ENCODE results near the gene COL4A3. TPM values are rescaled to one million over a fixed set of nuclear protein-coding genes. Genes with fewer than 3 reads are reported as not detected.

The COL4A3 gene
- total and polyA plus RNA-seq, 12 donors, result 0.22 to 53.6 (median 19.6) TPM

GRCh38 chr2:227192491-227192890 is 28.1 kb downstream of the COL4A3 start:
- H3K36me3 ChIP-seq (replicated peaks in 1 of 2), result no peaks in the 10 kb centered on the region
- no peak for TF ChIP-seq CTCF (IDR thresholded peaks at IDR 0.05)
- TF ChIP-seq POLR2A (IDR thresholded peaks at IDR 0.05), result no peak

GRCh38 chr2:227194219-227194618 is 29.8 kb downstream of the COL4A3 start:
- no peak for DNase-seq
- Histone ChIP-seq H3K4me3 (no peak overlapping the region), H3K9me3 (replicated peaks in 1 of 3) (no peaks in the 10 kb centered on the region), H3K36me3 (replicated peaks in 1 of 2) (no peaks in the 10 kb centered on the region), H3K27ac (no peak overlapping the region), H3K27me3 (no peaks in the 10 kb centered on the region), H3K4me1 (replicated peaks in 1 of 2) (peaks cover 12 to 23% of the 10 kb centered on the region in 2 donors)
- WGBS, 4 donors, result 75 to 88% (median 84%) methylated on average over 2 of the region's 2 CpGs
- TF ChIP-seq CTCF (IDR thresholded peaks at IDR 0.05), result no peak
- no peak for TF ChIP-seq POLR2A (IDR thresholded peaks at IDR 0.05)
- intact Hi-C loops (cut with DNase I), result no loop called here

More at GRCh38 chr2:227192491-227192890, 28.1 kb downstream of the COL4A3 start:
- Histone ChIP-seq H3K4me3 (no peak overlapping the region), H3K27ac (peak overlapping the region in 2 of 5 donors; percentile 24 to 25), H3K4me1 (replicated peaks in 1 of 2) (peaks cover 19 to 31% of the 10 kb centered on the region in 2 donors), H3K9me3 (replicated peaks in 1 of 3) (no peaks in the 10 kb centered on the region), H3K27me3 (no peaks in the 10 kb centered on the region)
- DNase-seq, result no peak
- intact Hi-C loops (cut with DNase I), result no loop called here
- WGBS, 4 donors, result 65 to 76% (median 68%) methylated on average over 3 of the region's 3 CpGs

- intact Hi-C loops (cut with DNase I), result no loop called here
- Histone ChIP-seq H3K27ac (no peak overlapping the region), H3K36me3 (replicated peaks in 1 of 2) (no peaks in the 10 kb centered on the region), H3K9me3 (replicated peaks in 1 of 3) (no peaks in the 10 kb centered on the region), H3K4me3 (no peak overlapping the region), H3K4me1 (replicated peaks in 1 of 2) (peaks cover 0 to 9% of the 10 kb centered on the region in 2 donors), H3K27me3 (no peaks in the 10 kb centered on the region)
- WGBS, 4 donors, result 58 to 73% (median 61%) methylated on average over 3 of the region's 3 CpGs
- no peak for TF ChIP-seq CTCF (IDR thresholded peaks at IDR 0.05)
- no peak for TF ChIP-seq POLR2A (IDR thresholded peaks at IDR 0.05)
- no peak for DNase-seq
Observed at GRCh38 chr2:227198866-227199265, 34.4 kb downstream of the COL4A3 start.

- no peak for DNase-seq
- WGBS, 4 donors, result 84 to 95% (median 90%) methylated on average over 2 of the region's 2 CpGs
Observed at GRCh38 chr2:227201771-227202170, 37.3 kb downstream of the COL4A3 start.

More at GRCh38 chr2:227201771-227202170, 37.3 kb downstream of the COL4A3 start:
- intact Hi-C loops (cut with DNase I), result no loop called here
- peaks cover 0 to 9% of the 10 kb centered on the region in 2 donors for H3K4me1 ChIP-seq (replicated peaks in 1 of 2)
- TF ChIP-seq POLR2A (IDR thresholded peaks at IDR 0.05) (no peak), CTCF (IDR thresholded peaks at IDR 0.05) (no peak)
- no peak overlapping the region for H3K27ac ChIP-seq
- no peaks in the 10 kb centered on the region for H3K27me3 ChIP-seq
- H3K4me3 ChIP-seq, result no peak overlapping the region
- H3K36me3 ChIP-seq (replicated peaks in 1 of 2), result no peaks in the 10 kb centered on the region
- no peaks in the 10 kb centered on the region for H3K9me3 ChIP-seq (replicated peaks in 1 of 3)

All from adrenal gland (tissue), 12 donors.